CD14-positive monocyte (primary cell): ENCODE measurements around the gene PHB1. TPM values are rescaled to one million over a fixed set of nuclear protein-coding genes. Genes with fewer than 3 reads are reported as not detected.
A peak's percentile ranks its signal among the peaks of the same experiment; 100 is the strongest.

Experiments
- DNase-seq, 3 donors: peaks; one replicate each; pipeline ENCODE4 v3.0.0-alpha.2; 2011 to 2022
- H2AFZ ChIP-seq: 2 replicates; pipeline ENCODE4 v1.6.0; 2012; ENCODE audit warnings: mild to moderate bottlenecking, low read depth, low read length, inconsistent platforms; ENCODE audit not compliant: insufficient read depth, poor library complexity, severe bottlenecking
- H3K27ac ChIP-seq, 2 donors: 1 replicate in 1 of 2; 2 replicates in 1 of 2; pipeline ENCODE4 v1.5.1; 2012 to 2013; ENCODE audit warnings: low read length in 2 of 2, control low read depth in 1 of 2, inconsistent platforms in 1 of 2, low read depth in 1 of 2, mild to moderate bottlenecking in 1 of 2
- H3K27me3 ChIP-seq, 2 donors: one replicate each; pipeline versions ENCODE4 v1.6.0 to v1.6.1; 2011 to 2013; ENCODE audit warnings: low read length in 2 of 2; ENCODE audit not compliant: control insufficient read depth in 2 of 2, insufficient read depth in 2 of 2
- H3K36me3 ChIP-seq, 2 donors: replicated peaks in 1 of 2; 1 replicate in 1 of 2; 2 replicates in 1 of 2; pipeline versions ENCODE4 v1.5.1 to v1.6.1; 2012 to 2013; ENCODE audit warnings: low read length in 2 of 2, control low read depth in 1 of 2, inconsistent platforms in 1 of 2, mild to moderate bottlenecking in 1 of 2; ENCODE audit not compliant: insufficient read depth in 2 of 2, control insufficient read depth in 1 of 2
- H3K4me1 ChIP-seq, 2 donors: 1 replicate in 1 of 2; 2 replicates in 1 of 2; pipeline versions ENCODE4 v1.5.1 to v1.6.1; 2012 to 2013; ENCODE audit warnings: low read length in 2 of 2, control low read depth in 1 of 2, inconsistent platforms in 1 of 2, mild to moderate bottlenecking in 1 of 2, moderate library complexity in 1 of 2; ENCODE audit not compliant: insufficient read depth in 2 of 2, control insufficient read depth in 1 of 2
- H3K4me2 ChIP-seq: replicated peaks from 2 replicates; pipeline ENCODE3; 2012; ENCODE audit warnings: low read length, moderate library complexity, mild to moderate bottlenecking; ENCODE audit not compliant: poor library complexity, severe bottlenecking; ENCODE audit errors: extremely low read depth
- H3K4me3 ChIP-seq, 3 experiments: fragments of 200-600 bp in 1 of 3; sonication (generic) in 1 of 3; replicated peaks in 1 of 3; 1 replicate in 2 of 3; 2 replicates in 1 of 3; pipeline ENCODE4 v1.5.1; 2011 to 2013; ENCODE audit warnings: low read length in 3 of 3, mild to moderate bottlenecking in 3 of 3, control low read depth in 2 of 3, low read depth in 2 of 3, inconsistent platforms in 1 of 3, moderate library complexity in 1 of 3
- H3K79me2 ChIP-seq: 2 replicates; pipeline ENCODE4 v1.6.0; 2012; ENCODE audit warnings: mild to moderate bottlenecking, control low read depth, inconsistent platforms, low read length, moderate library complexity; ENCODE audit not compliant: insufficient read depth
- H3K9ac ChIP-seq: 2 replicates; pipeline ENCODE4 v1.6.0; 2017; ENCODE audit warnings: low read length, mild to moderate bottlenecking; ENCODE audit not compliant: insufficient read depth, poor library complexity, severe bottlenecking
- H3K9me3 ChIP-seq, 2 donors: replicated peaks in 1 of 2; 1 replicate in 1 of 2; 2 replicates in 1 of 2; pipeline versions ENCODE4 v1.5.1 to v1.6.1; 2012 to 2013; ENCODE audit warnings: low read length in 2 of 2, control low read depth in 1 of 2; ENCODE audit not compliant: control insufficient read depth in 1 of 2, insufficient read depth in 1 of 2
- H4K20me1 ChIP-seq: 2 replicates; pipeline ENCODE4 v1.6.0; 2012; ENCODE audit warnings: mild to moderate bottlenecking, low read length, control low read depth, moderate library complexity; ENCODE audit not compliant: insufficient read depth
- H3K27ac Mint-ChIP-seq, 7 donors: one replicate each; pipeline ENCODE4 v1.8.0; 2020; ENCODE audit warnings: mild to moderate bottlenecking in 7 of 7, mixed read lengths in 7 of 7, moderate library complexity in 6 of 7, inconsistent platforms in 2 of 7
- H3K27me3 Mint-ChIP-seq, 3 donors: one replicate each; pipeline ENCODE4 v1.8.0; 2021 to 2022; ENCODE audit warnings: low read depth in 3 of 3, mild to moderate bottlenecking in 3 of 3, mixed read lengths in 3 of 3, moderate library complexity in 3 of 3, inconsistent platforms in 1 of 3
- H3K36me3 Mint-ChIP-seq, 2 donors: one replicate each; pipeline ENCODE4 v1.8.0; 2020; ENCODE audit warnings: mixed read lengths in 2 of 2, inconsistent platforms in 1 of 2, mild to moderate bottlenecking in 1 of 2
- H3K4me1 Mint-ChIP-seq: one replicate; pipeline ENCODE4 v1.8.0; 2020; ENCODE audit warnings: mild to moderate bottlenecking, mixed read lengths
- H3K4me3 Mint-ChIP-seq, 2 donors: one replicate each; pipeline ENCODE4 v1.8.0; 2020; ENCODE audit warnings: mild to moderate bottlenecking in 2 of 2, mixed read lengths in 2 of 2, moderate library complexity in 1 of 2
- H3K9me3 Mint-ChIP-seq, 7 donors: one replicate each; pipeline ENCODE4 v1.8.0; 2020 to 2022; ENCODE audit warnings: mixed read lengths in 7 of 7, mild to moderate bottlenecking in 6 of 7, moderate library complexity in 6 of 7, inconsistent platforms in 2 of 7
- CTCF ChIP-seq: fragments of 200-600 bp; IDR thresholded peaks from one replicate; pipeline ENCODE4 v1.8.0; 2022; ENCODE audit warnings: antibody characterized with exemption, mild to moderate bottlenecking
- WGBS: methylation state at CpG from one replicate; pipeline ENCODE4 v1.1.5; 2013; ENCODE audit warnings: missing lambda C conversion rate; ENCODE audit not compliant: insufficient coverage; 5-methylcytosine and 5-hydroxymethylcytosine counted together
- intact Hi-C, 2 donors: fragments of 100-400 bp; cut with micrococcal nuclease; formaldehyde crosslinking; loops; one replicate each; pipeline versions ENCODE4 v1.15.0 to v1.15.1; 2023
- polyA plus RNA-seq, 3 donors: library from polyadenylated mRNA; depleted of rRNA in 1 of 3; unstranded in 2 of 3; stranded (reverse) in 1 of 3; fragments of 300-500 nt in 2 of 3; fragments of >200 nt in 1 of 3; fragmentation: Illumina TruSeq in 2 of 3; gene quantifications; 1 replicate in 2 of 3; 2 replicates in 1 of 3; pipeline ENCODE4 v1.2.3, GENCODE V29; 2012 to 2021

The PHB1 gene
- polyA plus RNA-seq, 3 donors = 57.1 to 89.2 (median 83.9) TPM

DNA sequence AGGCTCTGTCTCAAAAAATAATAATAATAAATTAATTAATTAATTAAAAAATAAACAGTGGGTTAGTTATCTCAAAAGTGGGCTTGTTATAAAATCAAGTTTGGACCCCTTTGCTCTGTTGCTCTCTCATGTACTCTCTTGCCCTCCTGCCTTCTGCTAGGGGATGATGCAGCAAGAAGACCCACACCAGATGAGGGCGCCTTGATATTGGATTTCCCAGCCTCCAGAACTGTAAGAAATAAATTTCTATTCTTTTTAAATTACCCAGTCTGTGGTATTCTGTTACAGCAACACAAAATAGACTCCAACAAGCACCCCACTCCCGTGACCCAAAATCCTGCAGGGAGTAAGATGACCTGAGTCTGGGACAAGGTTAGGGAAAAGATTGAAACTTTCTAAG is 50.6 kb downstream of the PHB1 start:
- H3K4me2 ChIP-seq = no peak overlapping the region
- no peak overlapping the region for H3K27ac ChIP-seq
- no peak overlapping the region for H3K4me3 ChIP-seq
- H3K9me3 Mint-ChIP-seq = peaks cover 0 to 3% (median 0%) of the 10 kb centered on the region in 7 donors
- no peak overlapping the region for H3K9ac ChIP-seq
- H3K4me1 Mint-ChIP-seq = peaks cover 33% of the 10 kb centered on the region
- H4K20me1 ChIP-seq = peaks cover 21% of the 10 kb centered on the region
- H3K27ac Mint-ChIP-seq = no peak overlapping the region
- H3K79me2 ChIP-seq = peaks cover 25% of the 10 kb centered on the region
- WGBS = no CpG with 5 or more reads among the region's 2 CpGs
- H2AFZ ChIP-seq = no peak overlapping the region
- DNase-seq = no peak
- no peak for TF ChIP-seq CTCF
- H3K36me3 ChIP-seq = no peaks in the 10 kb centered on the region
- no peaks in the 10 kb centered on the region for H3K27me3 ChIP-seq
- intact Hi-C loops = loop anchor here (5.0 kb wide), 2 partner anchors 33 to 47 kb away; no protein-coding TSS in a partner anchor
- H3K36me3 Mint-ChIP-seq = peaks cover 0 to 5% of the 10 kb centered on the region in 2 donors
- peaks cover 30 to 33% of the 10 kb centered on the region in 2 donors for H3K4me1 ChIP-seq
- no peak overlapping the region for H3K4me3 Mint-ChIP-seq
- peaks cover 0 to 2% (median 0%) of the 10 kb centered on the region in 3 donors for H3K27me3 Mint-ChIP-seq
- no peaks in the 10 kb centered on the region for H3K9me3 ChIP-seq

GRCh38 chr17:49363251-49363650 is 51.4 kb downstream of the PHB1 start:
- H3K4me1 ChIP-seq = peaks cover 32 to 34% of the 10 kb centered on the region in 2 donors
- H3K9me3 Mint-ChIP-seq = peaks cover 0 to 3% (median 0%) of the 10 kb centered on the region in 7 donors
- peaks cover 38% of the 10 kb centered on the region for H3K4me1 Mint-ChIP-seq
- H3K27ac Mint-ChIP-seq = peak overlapping the region in 1 of 7 donors; percentile 62
- H3K4me3 ChIP-seq = no peak overlapping the region
- no peak for TF ChIP-seq CTCF
- H3K27ac ChIP-seq = no peak overlapping the region
- no CpG with 5 or more reads among the region's 4 CpGs for WGBS
- no peak for DNase-seq
- H3K36me3 Mint-ChIP-seq = peaks cover 0 to 5% of the 10 kb centered on the region in 2 donors
- H3K9me3 ChIP-seq = no peaks in the 10 kb centered on the region
- intact Hi-C loops = loop anchor here (5.0 kb wide), 2 partner anchors 34 to 46 kb away; no protein-coding TSS in a partner anchor
- no peak overlapping the region for H3K9ac ChIP-seq
- peaks cover 34% of the 10 kb centered on the region for H3K79me2 ChIP-seq
- no peaks in the 10 kb centered on the region for H3K27me3 ChIP-seq
- H3K4me2 ChIP-seq = no peak overlapping the region
- H3K36me3 ChIP-seq = no peaks in the 10 kb centered on the region
- H3K4me3 Mint-ChIP-seq = peak overlapping the region in 1 of 2 donors; percentile 84
- peaks cover 29% of the 10 kb centered on the region for H4K20me1 ChIP-seq
- H3K27me3 Mint-ChIP-seq = peaks cover 0 to 2% (median 0%) of the 10 kb centered on the region in 3 donors
- no peak overlapping the region for H2AFZ ChIP-seq
